Neural crest cell (in vitro differentiated cells): Measurements from ENCODE around the gene GPR173. TPM values are rescaled to one million over a fixed set of nuclear protein-coding genes. Genes with fewer than 3 reads are reported as not detected.
A peak's percentile ranks its signal among the peaks of the same experiment; 100 is the strongest.

Source experiments
- DNase-seq: peaks from one replicate; pipeline ENCODE4 v3.0.0; 2021; ENCODE audit warnings: low read depth, mixed read lengths, low spot score
- H3K27ac Mint-ChIP-seq: one replicate; pipeline ENCODE4 v1.8.0; 2021; ENCODE audit warnings: mild to moderate bottlenecking, mixed read lengths; ENCODE audit not compliant: unreplicated experiment
- H3K27me3 Mint-ChIP-seq: 2 replicates; pipeline ENCODE4 v1.8.0; 2021; ENCODE audit warnings: low read depth, mild to moderate bottlenecking, mixed read lengths
- H3K36me3 Mint-ChIP-seq: 2 replicates; pipeline ENCODE4 v1.8.0; 2021; ENCODE audit warnings: low read depth, mild to moderate bottlenecking, mixed read lengths
- H3K4me1 Mint-ChIP-seq: 2 replicates; pipeline ENCODE4 v1.8.0; 2021; ENCODE audit warnings: mixed read lengths
- H3K4me3 Mint-ChIP-seq: one replicate; pipeline ENCODE4 v1.8.0; 2021; ENCODE audit warnings: mild to moderate bottlenecking, mixed read lengths
- H3K9me3 Mint-ChIP-seq: 2 replicates; pipeline ENCODE4 v1.8.0; 2021; ENCODE audit warnings: mixed read lengths
- long read RNA-seq: library from polyadenylated mRNA; unstranded; transcript quantifications from one replicate; pipeline ENCODE4 v2.0.0, GENCODE V29; 2020
- total RNA-seq: library from RNA; stranded (reverse); gene quantifications from 2 replicates; pipeline ENCODE4 v1.2.1, GENCODE V29; 2021
- TF ChIP-seq, protein P1 (sequence below): fragments of 200-600 bp; sonication (generic); conservative IDR thresholded peaks from 2 replicates; pipeline ENCODE4 v1.5.0; 2021; ENCODE audit warnings: antibody characterized with exemption, mild to moderate bottlenecking

The GPR173 gene, protein sequence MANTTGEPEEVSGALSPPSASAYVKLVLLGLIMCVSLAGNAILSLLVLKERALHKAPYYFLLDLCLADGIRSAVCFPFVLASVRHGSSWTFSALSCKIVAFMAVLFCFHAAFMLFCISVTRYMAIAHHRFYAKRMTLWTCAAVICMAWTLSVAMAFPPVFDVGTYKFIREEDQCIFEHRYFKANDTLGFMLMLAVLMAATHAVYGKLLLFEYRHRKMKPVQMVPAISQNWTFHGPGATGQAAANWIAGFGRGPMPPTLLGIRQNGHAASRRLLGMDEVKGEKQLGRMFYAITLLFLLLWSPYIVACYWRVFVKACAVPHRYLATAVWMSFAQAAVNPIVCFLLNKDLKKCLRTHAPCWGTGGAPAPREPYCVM
- 11.8 and 13.0 TPM in 2 replicates for total RNA-seq
- long read RNA-seq, partial matches to known transcripts: 0 of 2 reads
- long read RNA-seq, other reads (novel, unspliced or antisense): 2 of 2 reads

DNA sequence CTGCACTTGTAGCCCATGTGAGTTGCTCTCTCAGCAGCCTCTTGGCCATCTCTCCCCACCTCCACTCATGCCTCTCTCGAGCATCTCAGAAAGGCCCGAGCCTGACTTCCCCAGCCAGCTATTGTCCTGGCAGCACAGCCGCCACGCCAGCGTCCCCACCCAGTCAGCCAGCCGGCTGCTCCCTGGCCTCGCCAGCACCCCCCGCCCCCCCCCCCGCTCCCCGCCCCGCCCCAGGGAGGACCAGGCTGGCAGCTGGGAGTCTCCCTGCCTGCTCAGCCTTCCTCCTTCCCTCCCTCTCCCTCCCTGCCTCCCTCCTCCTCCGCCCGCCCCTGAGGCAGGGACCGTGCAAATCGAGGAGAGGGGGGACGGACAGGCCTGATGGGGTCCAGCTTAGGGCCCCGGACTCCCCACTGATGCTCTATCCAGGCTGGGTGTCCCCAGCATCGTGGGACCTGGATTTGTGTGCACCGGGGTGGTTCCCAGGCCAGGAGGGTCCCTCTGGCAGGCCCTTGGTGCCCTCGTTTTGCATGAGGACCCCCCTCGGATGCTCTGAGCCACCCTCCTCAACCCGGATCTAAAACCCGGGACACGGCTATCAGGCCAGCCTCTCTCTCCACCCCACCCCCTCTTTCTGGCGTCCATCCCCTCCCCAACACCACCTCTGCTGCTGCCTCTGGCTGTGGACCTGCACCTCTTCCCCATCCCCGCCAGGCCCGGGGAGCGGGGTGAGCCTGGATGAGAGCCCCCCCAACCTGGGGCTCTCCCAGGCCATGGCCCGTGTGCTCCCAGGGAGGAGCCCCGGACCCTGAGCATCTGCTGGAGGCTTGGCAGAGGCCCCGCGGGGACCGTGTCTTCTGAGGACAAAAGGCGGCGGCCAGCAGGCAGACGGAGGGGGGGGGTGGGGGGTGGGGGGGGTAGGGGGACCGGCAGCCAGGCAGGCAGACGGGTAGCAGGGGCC, at the start of gene GPR173:
TSS of gene GPR173 (plus strand) at position 621 of the 958 bp plus-strand sequence. CDS start 27,833 bp downstream, outside the sequence.
- H3K4me1 Mint-ChIP-seq: peaks cover 22% of the 10 kb centered on the region

DNA sequence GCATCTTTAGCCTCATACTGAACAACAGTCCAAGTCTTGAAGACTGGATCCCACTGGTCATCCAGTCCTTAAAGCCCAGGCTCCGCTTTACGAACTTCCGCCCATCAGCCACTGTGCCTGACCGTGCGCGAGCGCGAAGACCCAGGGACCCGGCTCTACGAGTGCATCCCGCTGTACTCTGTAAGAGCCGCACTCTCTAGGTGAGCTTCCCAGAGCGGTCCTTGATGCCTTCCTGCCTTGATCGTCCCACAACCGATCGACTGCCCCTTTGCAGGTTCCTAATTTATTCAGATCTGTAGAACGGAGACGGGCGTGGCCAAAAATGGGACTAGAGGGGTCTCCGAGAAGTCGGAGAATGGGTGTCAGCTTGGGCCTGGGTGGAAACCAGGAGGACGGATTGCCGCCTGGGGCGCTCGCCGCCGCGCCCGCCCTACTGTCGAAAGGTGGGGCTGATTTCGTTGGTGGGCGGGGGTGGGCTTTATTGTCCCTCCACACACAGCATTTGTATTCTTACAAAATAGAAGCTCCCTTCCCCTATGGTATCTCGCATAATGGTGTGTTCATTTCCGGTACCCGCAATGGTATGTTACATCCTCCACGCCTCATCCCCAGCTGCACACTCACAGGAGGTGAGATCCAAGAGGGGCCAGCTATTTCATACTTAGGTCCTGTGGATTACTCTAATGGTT, 48.0 kb upstream of the GPR173 start:
- no peak for DNase-seq
- H3K27me3 Mint-ChIP-seq: no peaks in the 10 kb centered on the region
- H3K36me3 Mint-ChIP-seq: no peaks in the 10 kb centered on the region
- no peak overlapping the region for H3K4me3 Mint-ChIP-seq
- H3K4me1 Mint-ChIP-seq: peaks cover 12% of the 10 kb centered on the region
- H3K27ac Mint-ChIP-seq: no peak overlapping the region
- H3K9me3 Mint-ChIP-seq: peaks cover 2% of the 10 kb centered on the region
- TF ChIP-seq, protein P1, sequence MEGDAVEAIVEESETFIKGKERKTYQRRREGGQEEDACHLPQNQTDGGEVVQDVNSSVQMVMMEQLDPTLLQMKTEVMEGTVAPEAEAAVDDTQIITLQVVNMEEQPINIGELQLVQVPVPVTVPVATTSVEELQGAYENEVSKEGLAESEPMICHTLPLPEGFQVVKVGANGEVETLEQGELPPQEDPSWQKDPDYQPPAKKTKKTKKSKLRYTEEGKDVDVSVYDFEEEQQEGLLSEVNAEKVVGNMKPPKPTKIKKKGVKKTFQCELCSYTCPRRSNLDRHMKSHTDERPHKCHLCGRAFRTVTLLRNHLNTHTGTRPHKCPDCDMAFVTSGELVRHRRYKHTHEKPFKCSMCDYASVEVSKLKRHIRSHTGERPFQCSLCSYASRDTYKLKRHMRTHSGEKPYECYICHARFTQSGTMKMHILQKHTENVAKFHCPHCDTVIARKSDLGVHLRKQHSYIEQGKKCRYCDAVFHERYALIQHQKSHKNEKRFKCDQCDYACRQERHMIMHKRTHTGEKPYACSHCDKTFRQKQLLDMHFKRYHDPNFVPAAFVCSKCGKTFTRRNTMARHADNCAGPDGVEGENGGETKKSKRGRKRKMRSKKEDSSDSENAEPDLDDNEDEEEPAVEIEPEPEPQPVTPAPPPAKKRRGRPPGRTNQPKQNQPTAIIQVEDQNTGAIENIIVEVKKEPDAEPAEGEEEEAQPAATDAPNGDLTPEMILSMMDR: no peak

More for the DNA sequence above, at the start of gene GPR173:
- DNase-seq: peak; percentile 35
- Mint-ChIP-seq H3K36me3 (no peaks in the 10 kb centered on the region), H3K4me3 (peak within 1 kb of the TSS; percentile 90), H3K27me3 (no peaks in the 10 kb centered on the region), H3K27ac (peak within 1 kb of the TSS; percentile 59), H3K9me3 (peaks cover 2% of the 10 kb centered on the region)
- TF ChIP-seq, protein P1: no peak

DNA sequence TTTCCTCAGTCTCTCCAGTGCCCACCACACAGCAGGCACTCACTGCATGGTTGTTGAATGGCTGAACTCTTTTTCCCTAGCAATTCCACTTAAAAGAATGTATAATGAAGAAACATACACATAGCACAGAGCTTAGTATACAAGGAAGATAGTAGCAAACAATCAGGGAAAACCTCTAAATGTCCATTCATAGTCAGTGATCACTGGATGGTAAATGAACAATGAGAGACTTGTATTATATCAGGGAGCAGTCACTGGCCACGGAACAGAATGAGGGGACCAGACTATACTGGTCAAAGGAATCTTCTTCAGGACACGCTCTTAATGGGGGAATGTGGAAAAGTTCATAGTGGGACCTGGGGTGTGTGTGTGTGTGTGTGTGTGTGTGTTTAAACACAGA, 46.6 kb upstream of the GPR173 start:
- TF ChIP-seq, protein P1: no peak
- H3K36me3 Mint-ChIP-seq: no peaks in the 10 kb centered on the region
- H3K4me1 Mint-ChIP-seq: peaks cover 8% of the 10 kb centered on the region
- no peaks in the 10 kb centered on the region for H3K27me3 Mint-ChIP-seq
- no peak overlapping the region for H3K4me3 Mint-ChIP-seq
- DNase-seq: no peak
- H3K9me3 Mint-ChIP-seq: peaks cover 2% of the 10 kb centered on the region
- H3K27ac Mint-ChIP-seq: peak overlapping the region; percentile 82

DNA sequence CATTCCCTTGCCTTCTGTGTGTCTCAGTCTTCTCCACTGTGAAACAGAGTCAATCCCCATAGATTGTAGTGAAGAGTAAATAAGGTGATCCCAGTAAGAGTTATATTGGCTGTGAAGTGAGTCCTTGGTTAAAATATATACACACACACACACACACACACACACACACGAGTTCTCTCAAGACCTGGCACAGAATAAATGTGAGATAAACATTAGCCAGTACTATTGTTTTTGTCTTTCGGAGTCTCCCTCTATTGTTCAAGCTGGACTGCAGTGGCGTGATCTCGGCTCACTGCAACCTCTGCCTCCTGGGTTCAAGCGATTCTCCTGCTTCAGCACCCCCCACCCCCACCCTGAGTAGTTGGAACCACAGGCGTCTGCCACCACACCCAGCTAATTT, 45.5 kb upstream of the GPR173 start:
- DNase-seq: no peak
- Mint-ChIP-seq H3K36me3 (no peaks in the 10 kb centered on the region), H3K27me3 (no peaks in the 10 kb centered on the region), H3K4me3 (no peak overlapping the region), H3K4me1 (peaks cover 8% of the 10 kb centered on the region), H3K9me3 (peaks cover 2% of the 10 kb centered on the region), H3K27ac (no peak overlapping the region)
- TF ChIP-seq, protein P1: no peak

DNA sequence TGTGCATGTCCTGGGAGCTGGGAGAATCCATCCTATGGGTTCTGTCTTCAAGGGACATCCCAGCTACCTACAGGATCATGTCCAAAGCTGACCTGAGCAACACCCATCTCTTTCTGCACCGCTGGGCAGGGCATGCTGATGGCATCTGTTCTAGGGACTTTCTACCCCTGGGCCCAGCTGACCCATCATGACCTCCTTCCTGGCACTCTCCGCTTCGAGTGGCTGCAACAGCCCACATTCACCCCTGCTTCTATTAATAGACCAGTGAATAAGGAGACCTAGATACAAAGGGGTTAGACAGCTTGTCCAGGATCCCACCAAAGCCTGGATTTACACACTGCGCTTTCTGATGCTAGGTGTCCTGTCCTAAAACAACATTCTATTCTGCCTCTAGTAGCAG, 44.6 kb upstream of the GPR173 start:
- DNase-seq: no peak
- H3K27ac Mint-ChIP-seq: no peak overlapping the region
- H3K4me1 Mint-ChIP-seq: peaks cover 8% of the 10 kb centered on the region
- no peaks in the 10 kb centered on the region for H3K27me3 Mint-ChIP-seq
- H3K36me3 Mint-ChIP-seq: no peaks in the 10 kb centered on the region
- H3K4me3 Mint-ChIP-seq: no peak overlapping the region
- TF ChIP-seq, protein P1: no peak
- peaks cover 2% of the 10 kb centered on the region for H3K9me3 Mint-ChIP-seq
